Gastrocnemius medialis (tissue), 4 donors: ENCODE data around the gene ENGASE.
A peak's percentile ranks its signal among the peaks of the same experiment; 100 is the strongest.

Experiments
- POLR2A ChIP-seq, 2 donors: fragments of 450-650 bp; IDR thresholded peaks; one replicate each; pipeline ENCODE4 v1.6.1; 2017; ENCODE audit warnings: antibody characterized with exemption in 2 of 2, mild to moderate bottlenecking in 2 of 2, moderate library complexity in 2 of 2
- TF ChIP-seq, protein P1 (sequence below), 5 experiments: fragments of 450-650 bp in 3 of 5; fragments of 200-600 bp in 2 of 5; sonication (generic) in 2 of 5; IDR thresholded peaks in 4 of 5; conservative IDR thresholded peaks in 1 of 5; 1 replicate in 4 of 5; 2 replicates in 1 of 5; pipeline ENCODE4 v1.5.1; 2016 to 2019; ENCODE audit warnings: antibody characterized with exemption in 5 of 5, mild to moderate bottlenecking in 3 of 5, moderate library complexity in 3 of 5

DNA sequence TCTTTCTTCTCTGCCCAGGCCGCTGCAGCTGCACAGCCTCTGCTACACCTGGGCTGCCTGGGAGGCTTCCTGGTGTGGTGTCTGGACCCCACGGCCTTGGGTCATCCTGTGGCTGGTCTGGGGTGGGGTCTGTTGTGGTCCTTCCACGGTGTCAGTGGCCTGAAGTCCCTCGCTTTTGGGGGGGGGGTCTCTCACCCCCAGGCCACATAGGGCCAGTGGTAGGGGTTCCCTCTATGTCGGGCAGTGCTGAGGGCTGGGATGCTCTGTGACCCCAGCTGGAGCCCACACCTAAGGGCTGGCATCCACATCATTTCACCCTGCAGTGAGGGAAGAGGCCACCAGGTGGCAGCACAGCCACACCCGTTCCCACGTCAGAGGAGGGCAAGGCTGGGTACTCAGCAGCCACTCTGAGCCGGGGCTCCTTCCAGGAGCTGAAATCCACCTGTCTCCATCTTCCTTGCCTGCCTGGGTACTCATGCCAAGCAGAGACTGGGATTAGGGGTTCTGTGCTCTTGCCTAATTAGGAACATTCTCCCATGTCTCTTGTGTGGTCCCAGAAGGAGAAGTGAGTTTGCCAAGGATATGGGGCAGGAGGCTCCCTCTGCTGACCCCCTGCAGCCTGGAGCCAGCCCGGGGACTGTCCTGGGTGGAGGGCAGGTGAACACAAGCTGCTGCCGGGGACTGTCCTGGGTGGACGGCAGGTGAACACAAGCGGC is 13.0 kb downstream of the ENGASE start:
- TF ChIP-seq POLR2A (IDR thresholded peaks at IDR 0.05), result no peak
- TF ChIP-seq, protein P1, sequence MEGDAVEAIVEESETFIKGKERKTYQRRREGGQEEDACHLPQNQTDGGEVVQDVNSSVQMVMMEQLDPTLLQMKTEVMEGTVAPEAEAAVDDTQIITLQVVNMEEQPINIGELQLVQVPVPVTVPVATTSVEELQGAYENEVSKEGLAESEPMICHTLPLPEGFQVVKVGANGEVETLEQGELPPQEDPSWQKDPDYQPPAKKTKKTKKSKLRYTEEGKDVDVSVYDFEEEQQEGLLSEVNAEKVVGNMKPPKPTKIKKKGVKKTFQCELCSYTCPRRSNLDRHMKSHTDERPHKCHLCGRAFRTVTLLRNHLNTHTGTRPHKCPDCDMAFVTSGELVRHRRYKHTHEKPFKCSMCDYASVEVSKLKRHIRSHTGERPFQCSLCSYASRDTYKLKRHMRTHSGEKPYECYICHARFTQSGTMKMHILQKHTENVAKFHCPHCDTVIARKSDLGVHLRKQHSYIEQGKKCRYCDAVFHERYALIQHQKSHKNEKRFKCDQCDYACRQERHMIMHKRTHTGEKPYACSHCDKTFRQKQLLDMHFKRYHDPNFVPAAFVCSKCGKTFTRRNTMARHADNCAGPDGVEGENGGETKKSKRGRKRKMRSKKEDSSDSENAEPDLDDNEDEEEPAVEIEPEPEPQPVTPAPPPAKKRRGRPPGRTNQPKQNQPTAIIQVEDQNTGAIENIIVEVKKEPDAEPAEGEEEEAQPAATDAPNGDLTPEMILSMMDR (IDR thresholded peaks at IDR 0.05 in 4 of 5, conservative IDR thresholded peaks at IDR 0.05 in 1 of 5), result peak; percentile 81 to 94 (median 91)
